Subcutaneous abdominal adipose tissue (tissue), 5 donors: ENCODE results near the gene C15orf40.

ENCODE experiments used
- H3K27ac ChIP-seq: one replicate; pipeline ENCODE4 v1.7.0; 2013; ENCODE audit warnings: low read depth, mild to moderate bottlenecking, inconsistent platforms, low read length, moderate library complexity
- H3K27me3 ChIP-seq, 5 donors: one replicate each; pipeline ENCODE4 v1.7.0; 2013; ENCODE audit warnings: low read length in 5 of 5, inconsistent platforms in 1 of 5; ENCODE audit not compliant: control insufficient read depth in 5 of 5, insufficient read depth in 4 of 5
- H3K36me3 ChIP-seq, 5 donors: one replicate each; pipeline ENCODE4 v1.7.0; 2013; ENCODE audit warnings: low read length in 5 of 5; ENCODE audit not compliant: control insufficient read depth in 5 of 5, insufficient read depth in 5 of 5
- H3K4me1 ChIP-seq, 5 donors: one replicate each; pipeline ENCODE4 v1.7.0; 2013; ENCODE audit warnings: low read length in 5 of 5, mild to moderate bottlenecking in 3 of 5, moderate library complexity in 1 of 5; ENCODE audit not compliant: control insufficient read depth in 5 of 5, insufficient read depth in 5 of 5
- H3K4me3 ChIP-seq, 5 donors: one replicate each; pipeline ENCODE4 v1.7.0; 2013; ENCODE audit warnings: low read length in 5 of 5, low read depth in 1 of 5
- H3K9ac ChIP-seq, 5 donors: one replicate each; pipeline ENCODE4 v1.7.0; 2013; ENCODE audit warnings: low read length in 5 of 5, mild to moderate bottlenecking in 4 of 5, moderate library complexity in 3 of 5
- H3K9me3 ChIP-seq, 5 donors: one replicate each; pipeline ENCODE4 v1.7.0; 2013; ENCODE audit warnings: low read length in 5 of 5; ENCODE audit not compliant: control insufficient read depth in 5 of 5
- donor health status: healthy.
- donor health status: healthy.
- donor health status: healthy.
- donor health status: healthy.
- donor health status: healthy.

C15orf40 gene

DNA sequence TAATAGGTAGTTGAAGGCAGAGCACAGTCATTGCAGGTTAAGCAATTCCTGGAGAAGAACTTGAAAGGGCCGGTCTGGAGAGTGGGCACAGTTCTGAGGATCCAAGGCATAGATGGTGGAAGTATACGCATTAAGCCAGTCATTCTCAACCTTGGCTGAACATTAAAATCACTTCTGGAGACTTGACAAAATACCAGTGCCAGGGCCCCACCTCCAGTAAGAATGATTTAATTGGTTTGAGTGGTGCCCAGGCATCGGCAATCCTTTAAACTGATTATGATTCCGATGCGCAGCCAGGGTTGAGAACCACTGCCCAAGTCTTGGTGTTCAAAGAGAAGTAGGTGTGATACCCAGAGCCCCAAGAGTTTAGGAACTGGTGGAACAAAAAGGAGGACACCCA lies 52.0 kb downstream of the C15orf40 start:
- no peaks in the 10 kb centered on the region for H3K9me3 ChIP-seq
- no peak overlapping the region for H3K9ac ChIP-seq
- H3K4me1 ChIP-seq: no peaks in the 10 kb centered on the region
- H3K27me3 ChIP-seq: no peaks in the 10 kb centered on the region
- H3K36me3 ChIP-seq: no peaks in the 10 kb centered on the region
- H3K27ac ChIP-seq: no peak overlapping the region
- H3K4me3 ChIP-seq: no peak overlapping the region

DNA sequence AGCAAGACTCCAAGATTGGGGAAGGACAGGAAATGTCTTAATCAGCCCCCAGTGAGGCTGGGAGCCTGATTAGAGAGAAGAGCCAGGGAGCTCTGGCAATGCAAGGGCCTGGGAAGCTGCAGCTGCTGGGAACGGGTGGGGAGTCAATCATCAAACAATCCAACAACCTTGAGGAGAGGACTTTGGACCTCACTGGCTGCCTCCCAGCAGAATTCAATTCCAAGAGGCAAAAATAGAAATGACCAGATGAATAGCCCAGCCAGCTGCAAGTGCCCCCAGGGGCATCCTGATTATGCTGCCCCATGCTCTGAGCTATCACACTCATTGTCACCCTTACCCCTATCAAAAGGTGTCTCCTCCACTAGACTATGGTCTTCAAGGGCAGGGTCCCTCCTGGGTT lies 52.8 kb downstream of the C15orf40 start:
- H3K4me3 ChIP-seq: no peak overlapping the region
- H3K4me1 ChIP-seq: no peaks in the 10 kb centered on the region
- H3K9me3 ChIP-seq: no peaks in the 10 kb centered on the region
- no peaks in the 10 kb centered on the region for H3K27me3 ChIP-seq
- H3K27ac ChIP-seq: no peak overlapping the region
- H3K9ac ChIP-seq: no peak overlapping the region
- H3K36me3 ChIP-seq: no peaks in the 10 kb centered on the region

DNA sequence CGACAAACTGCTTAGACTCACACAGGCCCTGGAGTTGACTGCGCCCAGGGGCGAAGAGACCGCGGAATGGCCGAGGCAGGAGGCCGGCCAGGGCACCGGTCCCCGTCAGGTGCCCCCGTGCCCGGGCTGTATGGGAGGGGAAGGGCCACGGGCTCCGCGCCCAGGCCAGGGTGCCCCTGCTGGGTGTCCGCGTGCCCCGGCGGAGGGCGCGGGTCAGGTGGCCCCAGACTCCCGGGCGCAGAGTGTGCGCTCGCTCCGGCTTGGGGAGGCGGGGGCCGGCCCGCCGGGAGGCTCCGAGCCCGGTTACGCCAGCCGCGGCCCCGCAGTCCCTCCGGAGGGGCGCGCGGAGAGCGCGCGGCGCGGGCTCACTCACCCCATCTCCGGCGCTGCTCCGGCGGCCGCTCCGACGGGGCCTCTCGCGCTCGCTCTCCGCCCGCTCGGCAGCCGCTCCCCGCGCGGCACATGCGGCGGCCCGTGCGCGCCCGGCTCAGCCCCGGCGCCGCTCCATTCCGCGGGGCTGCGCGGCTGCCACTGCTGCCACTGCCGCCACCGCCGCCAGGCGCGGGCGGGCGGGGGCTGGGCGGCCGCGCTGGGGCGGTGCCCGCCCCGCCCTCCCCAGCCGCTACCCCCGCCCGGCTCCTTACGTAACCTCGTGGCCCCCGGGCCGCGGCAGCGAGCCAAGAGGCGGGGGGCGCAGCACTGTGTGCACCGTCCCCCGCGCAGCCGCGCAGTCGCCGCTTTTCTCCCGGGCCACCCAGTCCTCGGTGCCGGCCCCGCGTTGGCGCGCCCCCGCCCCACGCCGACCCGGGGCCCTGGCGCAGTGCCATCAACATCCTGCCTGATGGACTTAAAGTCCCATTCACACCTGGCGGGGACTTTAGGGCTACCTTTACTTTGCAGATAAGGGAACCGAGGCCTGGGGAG lies 59.0 kb downstream of the C15orf40 start, which contains the start of gene HOMER2:
TSS of gene HOMER2 (minus strand) at position 563 of the 924 bp plus-strand sequence. CDS start at position 378, 185 bp downstream.
- no peaks in the 10 kb centered on the region for H3K9me3 ChIP-seq
- H3K9ac ChIP-seq: peak within 1 kb of the TSS in 2 of 5 donors; percentile 10 to 33
- H3K4me1 ChIP-seq: peaks cover 0 to 12% (median 9%) of the 10 kb centered on the region in 5 donors
- no peaks in the 10 kb centered on the region for H3K36me3 ChIP-seq
- H3K27ac ChIP-seq: no peak within 1 kb of the TSS
- peak within 1 kb of the TSS; percentile 22 to 65 (median 48) for H3K4me3 ChIP-seq
- peaks cover 0 to 13% (median 2%) of the 10 kb centered on the region in 5 donors for H3K27me3 ChIP-seq

DNA sequence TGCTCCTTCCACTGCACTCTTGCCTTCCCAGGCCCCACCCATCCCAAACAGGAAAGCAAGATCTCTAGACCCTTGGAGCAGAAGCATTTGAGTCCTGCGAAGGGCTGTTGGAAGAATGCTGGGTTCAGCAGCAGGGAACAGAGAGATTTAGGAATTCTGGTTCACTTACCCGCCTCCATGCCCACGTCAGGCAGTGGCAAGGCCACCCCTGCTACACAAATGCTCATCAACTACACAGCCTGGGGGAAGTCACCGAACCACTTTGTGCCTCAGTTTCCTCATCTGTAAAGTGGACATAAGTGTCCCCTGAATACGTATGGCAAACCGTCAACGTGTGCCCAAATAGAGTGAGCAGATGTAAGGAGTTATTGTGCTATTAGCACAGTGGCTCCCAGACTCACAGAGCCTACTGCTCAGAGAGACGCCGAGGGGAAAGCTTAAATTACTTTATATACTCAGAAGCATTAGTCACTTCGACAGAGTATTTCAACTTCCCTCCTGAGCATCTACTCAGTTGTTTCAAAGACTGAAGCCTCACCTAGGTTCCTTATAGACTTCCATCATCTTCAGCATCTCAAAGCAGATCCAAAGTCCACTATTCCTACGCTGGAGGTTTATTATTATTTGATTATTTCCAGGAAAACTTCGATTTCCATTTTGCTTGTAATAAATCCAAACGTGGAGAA lies 59.8 kb downstream of the C15orf40 start:
- no peaks in the 10 kb centered on the region for H3K9me3 ChIP-seq
- H3K4me1 ChIP-seq: peaks cover 0 to 12% (median 9%) of the 10 kb centered on the region in 5 donors
- H3K4me3 ChIP-seq: peak overlapping the region; percentile 2 to 65 (median 48)
- no peaks in the 10 kb centered on the region for H3K36me3 ChIP-seq
- H3K27me3 ChIP-seq: peaks cover 0 to 13% (median 2%) of the 10 kb centered on the region in 5 donors
- H3K27ac ChIP-seq: no peak overlapping the region
- H3K9ac ChIP-seq: peak overlapping the region in 1 of 5 donors; percentile 10

DNA sequence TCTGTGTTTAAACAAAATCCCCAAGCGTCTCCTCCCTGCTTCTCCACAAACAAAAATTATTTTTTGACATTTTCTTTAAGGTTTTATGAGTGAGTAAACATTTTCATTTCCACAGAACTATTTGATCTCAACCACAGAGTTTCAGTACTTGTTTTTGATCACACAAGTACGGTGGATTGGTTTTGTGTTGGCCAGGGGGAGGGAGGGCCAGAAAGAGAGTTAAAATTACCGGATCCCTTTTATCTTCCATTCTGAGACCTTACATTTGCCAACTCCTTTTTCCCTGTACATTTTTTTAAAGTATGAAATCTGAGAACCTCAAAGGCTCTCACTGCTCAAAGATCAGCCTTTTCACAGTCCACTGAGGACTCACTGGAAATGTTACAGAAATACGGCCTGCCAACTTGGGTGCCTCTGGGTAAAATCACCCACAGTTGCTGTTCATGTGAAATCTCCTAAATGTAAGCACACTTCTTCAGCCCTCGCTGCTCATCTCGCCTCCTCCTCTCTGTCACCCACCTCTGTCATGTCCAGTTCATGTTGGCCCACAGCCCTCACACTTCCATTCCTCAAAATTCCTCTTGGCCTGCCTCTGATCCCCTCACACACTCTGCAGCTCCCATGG lies 60.6 kb downstream of the C15orf40 start:
- no peaks in the 10 kb centered on the region for H3K9me3 ChIP-seq
- H3K4me1 ChIP-seq: peaks cover 0 to 12% (median 9%) of the 10 kb centered on the region in 5 donors
- H3K9ac ChIP-seq: no peak overlapping the region
- no peaks in the 10 kb centered on the region for H3K36me3 ChIP-seq
- peaks cover 0 to 13% (median 2%) of the 10 kb centered on the region in 5 donors for H3K27me3 ChIP-seq
- no peak overlapping the region for H3K27ac ChIP-seq
- H3K4me3 ChIP-seq: no peak overlapping the region

DNA sequence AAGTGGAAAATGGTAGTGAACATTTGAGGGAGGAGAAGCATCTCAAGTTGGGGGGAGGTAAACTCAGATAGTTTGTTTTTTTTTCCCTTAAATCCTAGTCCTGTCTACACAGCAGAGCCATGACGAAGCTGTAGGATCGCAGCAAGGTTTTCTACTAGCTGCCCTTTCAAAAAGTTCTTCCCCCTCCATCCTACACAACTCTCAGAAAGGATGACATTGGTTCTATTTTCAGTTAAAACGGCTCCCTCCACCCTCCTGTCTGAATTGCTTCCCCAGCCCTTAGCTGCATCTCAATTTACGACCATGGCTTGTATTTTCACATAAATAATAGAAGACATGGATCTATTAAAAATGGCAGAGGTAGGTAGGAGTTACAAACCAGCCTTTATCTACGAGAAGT lies 61.1 kb downstream of the C15orf40 start:
- no peak overlapping the region for H3K9ac ChIP-seq
- peaks cover 0 to 13% (median 2%) of the 10 kb centered on the region in 5 donors for H3K27me3 ChIP-seq
- no peak overlapping the region for H3K27ac ChIP-seq
- no peaks in the 10 kb centered on the region for H3K36me3 ChIP-seq
- no peaks in the 10 kb centered on the region for H3K9me3 ChIP-seq
- H3K4me3 ChIP-seq: no peak overlapping the region
- peaks cover 0 to 12% (median 9%) of the 10 kb centered on the region in 5 donors for H3K4me1 ChIP-seq

DNA sequence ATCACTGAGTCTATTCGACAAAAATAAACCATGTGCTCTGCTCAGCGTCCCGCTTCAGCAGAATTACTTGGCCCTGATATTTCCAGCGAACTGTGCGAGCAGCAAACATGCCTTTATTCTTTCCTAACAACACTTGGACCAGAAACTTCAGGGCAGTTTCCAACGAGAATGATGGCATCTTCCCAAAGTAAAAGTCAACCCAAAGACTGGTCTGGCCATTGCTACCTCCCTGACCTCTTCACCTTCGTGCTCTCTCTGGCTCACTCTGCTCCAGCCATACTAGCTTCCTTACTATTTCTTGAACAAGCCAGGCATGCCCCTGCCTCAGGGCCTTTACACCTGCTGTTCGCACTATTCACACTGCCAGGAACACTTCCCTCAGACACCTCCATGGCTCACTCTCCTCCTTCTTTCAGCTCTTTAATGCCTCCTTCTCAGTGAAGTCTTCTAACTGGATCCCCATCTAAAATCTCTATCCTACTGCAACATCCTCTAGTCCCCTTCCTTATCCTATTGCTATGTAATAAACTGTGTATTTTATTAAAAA lies 65.2 kb downstream of the C15orf40 start:
- Histone ChIP-seq H3K27me3 (peaks cover 0 to 9% (median 0%) of the 10 kb centered on the region in 5 donors), H3K9ac (no peak overlapping the region), H3K27ac (no peak overlapping the region), H3K4me3 (no peak overlapping the region), H3K9me3 (no peaks in the 10 kb centered on the region), H3K36me3 (no peaks in the 10 kb centered on the region), H3K4me1 (peaks cover 0 to 4% (median 0%) of the 10 kb centered on the region in 5 donors)

DNA sequence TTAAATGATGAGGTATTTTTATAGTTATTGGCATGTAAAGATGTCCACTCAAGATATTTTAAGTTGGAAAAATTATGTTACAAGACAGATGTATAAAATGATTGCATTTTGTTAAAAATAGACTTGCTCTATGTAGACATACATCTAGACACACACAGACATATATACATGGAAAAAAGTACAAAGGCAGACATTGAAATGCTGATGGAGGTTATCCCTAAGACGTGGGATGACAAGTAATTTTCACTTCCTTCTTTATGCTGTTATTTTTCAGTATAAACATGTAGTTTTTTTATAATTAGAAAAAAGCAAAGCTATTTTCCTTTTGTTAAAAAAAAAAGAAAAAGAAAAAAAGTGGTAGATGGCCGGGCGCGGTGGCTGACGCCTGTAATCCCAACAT lies 66.1 kb downstream of the C15orf40 start:
- H3K4me3 ChIP-seq: no peak overlapping the region
- H3K9ac ChIP-seq: no peak overlapping the region
- peaks cover 0 to 9% (median 0%) of the 10 kb centered on the region in 5 donors for H3K27me3 ChIP-seq
- peaks cover 0 to 4% (median 0%) of the 10 kb centered on the region in 5 donors for H3K4me1 ChIP-seq
- H3K27ac ChIP-seq: no peak overlapping the region
- H3K9me3 ChIP-seq: no peaks in the 10 kb centered on the region
- H3K36me3 ChIP-seq: no peaks in the 10 kb centered on the region

DNA sequence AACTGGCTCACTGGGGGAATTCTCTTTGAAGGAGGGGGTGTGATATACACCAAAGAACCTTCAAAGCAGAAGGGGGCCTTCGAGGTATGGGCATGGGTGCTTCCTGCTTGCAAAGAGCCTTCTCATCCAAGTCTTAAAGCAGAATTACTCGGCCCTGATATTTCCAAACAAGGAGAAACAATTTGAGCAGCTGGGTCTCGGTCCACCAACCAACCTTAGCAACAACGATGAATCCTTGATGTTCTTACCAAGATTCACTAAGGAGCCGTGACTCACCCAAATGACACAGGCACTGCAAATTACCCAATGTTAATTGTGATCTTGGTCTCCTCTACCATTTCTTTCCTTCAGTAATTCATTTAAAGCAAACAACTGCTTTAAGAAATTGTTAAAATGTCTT lies 66.6 kb downstream of the C15orf40 start:
- no peaks in the 10 kb centered on the region for H3K36me3 ChIP-seq
- H3K4me1 ChIP-seq: peaks cover 0 to 4% (median 0%) of the 10 kb centered on the region in 5 donors
- peaks cover 0 to 9% (median 0%) of the 10 kb centered on the region in 5 donors for H3K27me3 ChIP-seq
- H3K4me3 ChIP-seq: no peak overlapping the region
- no peak overlapping the region for H3K9ac ChIP-seq
- no peak overlapping the region for H3K27ac ChIP-seq
- H3K9me3 ChIP-seq: no peaks in the 10 kb centered on the region
